HL-60 (cell line): ENCODE results near the gene MRPL4.

Experiments used
- CTCF ChIP-seq: IDR thresholded peaks from one replicate; pipeline ENCODE4 v1.5.1; 2011; ENCODE audit warnings: low read length, control low read depth, inconsistent platforms; ENCODE audit not compliant: insufficient read depth
- GABPA ChIP-seq: IDR thresholded peaks from 2 replicates; pipeline ENCODE4 v1.6.1; 2012; ENCODE audit warnings: low read depth
- POLR2AphosphoS5 ChIP-seq: IDR thresholded peaks from 2 replicates; pipeline ENCODE4 v1.6.1; 2012; ENCODE audit warnings: low read depth
- REST ChIP-seq: IDR thresholded peaks from 2 replicates; pipeline ENCODE4 v1.6.1; 2012; ENCODE audit warnings: low read depth; ENCODE audit not compliant: insufficient replicate concordance

- TF ChIP-seq CTCF (no peak), REST (no peak), POLR2AphosphoS5 (no peak), GABPA (no peak)
These were observed 4.5 kb downstream of the MRPL4 start for GRCh38 chr19:10256551-10256950.
